UCSD-AML1 (cell line): Measurements from ENCODE around the gene OTULIN.

Experiments
- DNase-seq: peaks from one replicate; lab custom pipeline; 2025; ENCODE audit not compliant: unreplicated experiment; lab: John Stamatoyannopoulos, UW

OTULIN gene

GRCh38 chr5:14718778-14719177 is 54.3 kb downstream of the OTULIN start:
- DNase-seq: no peak

GRCh38 chr5:14720236-14720923 is 55.9 kb downstream of the OTULIN start:
- no peak for DNase-seq

GRCh38 chr5:14721990-14722656 is 57.6 kb downstream of the OTULIN start:
- no peak for DNase-seq

- DNase-seq: no peak
Observed at GRCh38 chr5:14722923-14723322, 58.4 kb downstream of the OTULIN start.

- no peak for DNase-seq
Observed at GRCh38 chr5:14723701-14724132, 59.2 kb downstream of the OTULIN start.

GRCh38 chr5:14724633-14725032 is 60.1 kb downstream of the OTULIN start:
- peak; percentile 22 for DNase-seq

GRCh38 chr5:14726066-14726838 is 61.7 kb downstream of the OTULIN start:
- DNase-seq: no peak

- peak; percentile 60 for DNase-seq
Observed at GRCh38 chr5:14727428-14727865, 62.9 kb downstream of the OTULIN start.

- DNase-seq: no peak
Observed at GRCh38 chr5:14727928-14728458, 63.5 kb downstream of the OTULIN start.

- DNase-seq: no peak
Observed at GRCh38 chr5:14728459-14728938, 64.0 kb downstream of the OTULIN start.

GRCh38 chr5:14729448-14730385 is 65.2 kb downstream of the OTULIN start:
- DNase-seq: no peak

GRCh38 chr5:14730466-14730865 is 65.9 kb downstream of the OTULIN start:
- DNase-seq: no peak

GRCh38 chr5:14730881-14731280 is 66.4 kb downstream of the OTULIN start:
- DNase-seq: no peak

GRCh38 chr5:14732991-14733390 is 68.5 kb downstream of the OTULIN start:
- DNase-seq: no peak

GRCh38 chr5:14733661-14734060 is 69.1 kb downstream of the OTULIN start:
- no peak for DNase-seq

GRCh38 chr5:14734396-14734795 is 69.9 kb downstream of the OTULIN start:
- DNase-seq: no peak

- DNase-seq: no peak
Observed at GRCh38 chr5:14735944-14736343, 71.4 kb downstream of the OTULIN start.

GRCh38 chr5:14737291-14737690 is 72.8 kb downstream of the OTULIN start:
- no peak for DNase-seq

- DNase-seq: no peak
Observed at GRCh38 chr5:14738050-14738449, 73.5 kb downstream of the OTULIN start.

GRCh38 chr5:14739538-14739937 is 75.0 kb downstream of the OTULIN start:
- DNase-seq: no peak
